GM21786 (cell line): ENCODE measurements around the gene PTBP3.
"Not testable (repeated sequence)": the region's sequence is repeated elsewhere in the genome, so short reads cannot be mapped to it uniquely, and the experiment has no call there.

Source experiments
- ATAC-seq: cut with Tn5 transposase; IDR thresholded peaks from one replicate; pipeline ENCODE4 v1.9.1; 2021; ENCODE audit not compliant: unreplicated experiment

PTBP3 gene

GRCh38 chr9:112325127-112325526 lies 8.3 kb downstream of the PTBP3 start:
- no peak for ATAC-seq

- no peak for ATAC-seq
Observed at GRCh38 chr9:112323378-112323854, 10.0 kb downstream of the PTBP3 start.

GRCh38 chr9:112322701-112323377 lies 10.6 kb downstream of the PTBP3 start:
- no peak for ATAC-seq

- ATAC-seq = no peak
Observed at GRCh38 chr9:112316258-112316943, 17.0 kb downstream of the PTBP3 start.

- ATAC-seq = no peak
Observed at GRCh38 chr9:112315331-112316257, 17.8 kb downstream of the PTBP3 start.

- no peak for ATAC-seq
Observed at GRCh38 chr9:112312139-112312538, 21.3 kb downstream of the PTBP3 start.

GRCh38 chr9:112311497-112311896 lies 21.9 kb downstream of the PTBP3 start:
- no peak for ATAC-seq

GRCh38 chr9:112310826-112311225 lies 22.6 kb downstream of the PTBP3 start:
- no peak for ATAC-seq

- ATAC-seq = no peak
Observed at GRCh38 chr9:112308588-112308987, 24.8 kb downstream of the PTBP3 start.

- ATAC-seq = no peak
Observed at GRCh38 chr9:112301420-112301819, 32.0 kb downstream of the PTBP3 start.

GRCh38 chr9:112299514-112299913 lies 33.9 kb downstream of the PTBP3 start:
- no peak for ATAC-seq

GRCh38 chr9:112296929-112297328 lies 36.5 kb downstream of the PTBP3 start:
- no peak for ATAC-seq

GRCh38 chr9:112295174-112295573 lies 38.2 kb downstream of the PTBP3 start:
- no peak for ATAC-seq

GRCh38 chr9:112288029-112288428 lies 45.4 kb downstream of the PTBP3 start:
- no peak for ATAC-seq

- no peak for ATAC-seq
Observed at GRCh38 chr9:112286926-112287325, 46.5 kb downstream of the PTBP3 start.

GRCh38 chr9:112285056-112285455 lies 48.4 kb downstream of the PTBP3 start:
- ATAC-seq = no peak

- no peak for ATAC-seq
Observed at GRCh38 chr9:112283582-112284253, 49.7 kb downstream of the PTBP3 start.

- ATAC-seq = not testable (repeated sequence)
Observed at GRCh38 chr9:112282841-112283240, 50.6 kb downstream of the PTBP3 start.

- ATAC-seq = no peak
Observed at GRCh38 chr9:112280904-112281303, 52.5 kb downstream of the PTBP3 start.

GRCh38 chr9:112279501-112279900 lies 53.9 kb downstream of the PTBP3 start:
- no peak for ATAC-seq

GRCh38 chr9:112278152-112278551 lies 55.3 kb downstream of the PTBP3 start:
- ATAC-seq = no peak
